Spinal cord (tissue), 10 donors: ENCODE results near the gene IFI35. TPM values are rescaled to one million over a fixed set of nuclear protein-coding genes. Genes with fewer than 3 reads are reported as not detected.

Experiments
- DNase-seq, 6 donors: peaks; one replicate each; pipeline versions ENCODE4 v3.0.0 to v3.0.0-alpha.2; 2013 to 2015; ENCODE audit warnings: low spot score in 6 of 6, low read depth in 4 of 6
- H3K27ac ChIP-seq: one replicate; pipeline ENCODE4 v1.5.1; 2013; ENCODE audit warnings: low read depth, low read length, control low read depth
- H3K27me3 ChIP-seq: one replicate; pipeline ENCODE4 v1.6.1; 2013; ENCODE audit warnings: low read length; ENCODE audit not compliant: control insufficient read depth, insufficient read depth
- H3K36me3 ChIP-seq: one replicate; pipeline ENCODE4 v1.6.1; 2013; ENCODE audit warnings: low read length; ENCODE audit not compliant: control insufficient read depth, insufficient read depth
- H3K4me1 ChIP-seq: one replicate; pipeline ENCODE4 v1.6.1; 2013; ENCODE audit warnings: low read length; ENCODE audit not compliant: control insufficient read depth, insufficient read depth
- H3K4me3 ChIP-seq: one replicate; pipeline ENCODE4 v1.5.1; 2013; ENCODE audit warnings: low read depth, low read length, control low read depth
- H3K9me3 ChIP-seq: one replicate; pipeline ENCODE4 v1.6.1; 2013; ENCODE audit warnings: low read length; ENCODE audit not compliant: control insufficient read depth, insufficient read depth
- WGBS: methylation state at CpG from one replicate; pipeline ENCODE4 v1.1.5; 2013; ENCODE audit warnings: missing lambda C conversion rate; ENCODE audit not compliant: insufficient coverage; 5-methylcytosine and 5-hydroxymethylcytosine counted together
- polyA plus RNA-seq, 2 donors: library from polyadenylated mRNA; unstranded; fragments of 120-200 nt; gene quantifications; one replicate each; pipeline ENCODE4 v1.2.1, GENCODE V29; 2013; ENCODE audit not compliant: insufficient read length in 2 of 2
- total RNA-seq, 2 donors: library from RNA; depleted of rRNA in 1 of 2; stranded (reverse); fragments of 120-200 nt in 1 of 2; fragments of >200 nt in 1 of 2; gene quantifications; one replicate each; pipeline versions ENCODE4 v1.2.3 to v1.2.4, GENCODE V29; 2013 to 2014
- donor health status: healthy.

The IFI35 gene
- total and polyA plus RNA-seq, 4 donors = 8.5 to 32.5 (median 11.1) TPM

- DNase-seq = no peak
Measured at GRCh38 chr17:43028221-43028861, 21.8 kb downstream of the IFI35 start.

DNA sequence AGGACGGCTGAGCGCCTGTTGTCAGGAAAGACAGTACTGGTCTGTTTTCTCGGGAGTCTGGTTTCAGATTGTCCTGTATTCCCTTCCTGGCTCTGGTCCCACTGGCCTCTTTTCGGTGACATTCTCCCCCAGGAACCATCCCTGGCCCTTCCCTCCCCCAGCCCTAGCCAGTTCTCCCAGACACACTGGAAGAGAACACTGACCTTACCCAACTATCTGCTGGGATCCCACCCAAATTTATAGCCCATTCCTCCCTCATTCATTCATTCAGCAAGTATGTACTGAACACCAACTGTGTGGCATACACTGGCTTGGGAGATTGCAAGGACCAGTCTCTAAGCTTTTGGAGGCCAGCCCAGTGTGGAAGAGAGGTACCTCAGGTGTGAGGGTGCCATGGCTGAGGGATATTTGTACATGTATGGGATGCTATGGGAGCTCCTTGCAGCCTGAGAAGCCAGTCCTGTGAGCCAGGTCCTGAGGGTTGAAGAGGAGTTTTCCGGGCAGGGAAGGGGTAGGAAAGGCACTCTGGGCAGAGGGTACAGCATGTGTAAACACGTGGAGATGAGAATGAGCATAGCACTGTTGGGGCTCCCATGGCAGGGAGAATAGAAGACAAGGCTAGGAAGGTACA is 23.7 kb downstream of the IFI35 start:
- H3K27me3 ChIP-seq = no peaks in the 10 kb centered on the region
- peaks cover 21% of the 10 kb centered on the region for H3K36me3 ChIP-seq
- H3K4me3 ChIP-seq = no peak overlapping the region
- WGBS = 58% methylated on average over 4 of the region's 6 CpGs
- peaks cover 65% of the 10 kb centered on the region for H3K4me1 ChIP-seq
- peak in 2 of 6 donors; percentile 59 to 63 for DNase-seq
- H3K9me3 ChIP-seq = no peaks in the 10 kb centered on the region
- peak overlapping the region; percentile 33 for H3K27ac ChIP-seq

More at GRCh38 chr17:43028221-43028861, 21.8 kb downstream of the IFI35 start:
- Histone ChIP-seq H3K4me3 (no peak overlapping the region), H3K27me3 (no peaks in the 10 kb centered on the region), H3K27ac (no peak overlapping the region), H3K36me3 (peaks cover 21% of the 10 kb centered on the region), H3K4me1 (peaks cover 60% of the 10 kb centered on the region), H3K9me3 (no peaks in the 10 kb centered on the region)
- WGBS = 83% methylated on average over 14 of the region's 17 CpGs

DNA sequence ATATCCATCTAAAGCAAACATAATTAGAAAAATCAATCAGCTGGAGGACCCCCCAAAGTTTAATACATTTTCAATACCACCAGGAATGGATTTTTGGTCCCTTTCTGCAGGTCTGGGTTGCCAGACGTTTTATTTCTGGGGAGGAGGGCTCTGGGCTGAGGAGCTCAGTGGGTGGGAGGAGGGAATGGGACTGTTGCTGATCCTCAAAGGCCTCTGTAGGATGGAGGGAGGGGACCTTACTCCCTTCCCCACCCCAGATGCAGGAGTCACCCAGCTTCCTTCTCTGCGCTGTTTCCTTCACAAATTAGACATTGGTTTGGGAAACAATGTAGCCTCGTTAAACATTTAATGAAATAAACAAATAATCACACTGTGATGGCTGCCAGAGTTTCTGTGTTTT is 25.1 kb downstream of the IFI35 start:
- Histone ChIP-seq H3K9me3 (no peaks in the 10 kb centered on the region), H3K36me3 (peaks cover 21% of the 10 kb centered on the region), H3K27ac (no peak overlapping the region), H3K4me3 (no peak overlapping the region), H3K27me3 (no peaks in the 10 kb centered on the region), H3K4me1 (peaks cover 66% of the 10 kb centered on the region)
- WGBS = no CpG with 5 or more reads among the region's 3 CpGs
- DNase-seq = peak in 1 of 6 donors; percentile 89

- H3K27ac ChIP-seq = peak overlapping the region; percentile 45
- peaks cover 52% of the 10 kb centered on the region for H3K4me1 ChIP-seq
- 23% methylated on average over 4 of the region's 12 CpGs for whole genome bisulfite sequencing
- H3K9me3 ChIP-seq = no peaks in the 10 kb centered on the region
- H3K4me3 ChIP-seq = no peak overlapping the region
- peak in 2 of 6 donors; percentile 80 to 84 for DNase-seq
- no peaks in the 10 kb centered on the region for H3K27me3 ChIP-seq
- peaks cover 3% of the 10 kb centered on the region for H3K36me3 ChIP-seq
Measured at GRCh38 chr17:43033948-43034881, 27.6 kb downstream of the IFI35 start.

GRCh38 chr17:43034894-43035293 is 28.3 kb downstream of the IFI35 start:
- no peaks in the 10 kb centered on the region for H3K36me3 ChIP-seq
- DNase-seq = no peak
- H3K4me1 ChIP-seq = peaks cover 45% of the 10 kb centered on the region
- 29% methylated on average over 3 of the region's 3 CpGs for WGBS
- no peaks in the 10 kb centered on the region for H3K27me3 ChIP-seq
- peak overlapping the region; percentile 45 for H3K27ac ChIP-seq
- no peak overlapping the region for H3K4me3 ChIP-seq
- no peaks in the 10 kb centered on the region for H3K9me3 ChIP-seq

- 80% methylated on average over 1 of the region's 2 CpGs for WGBS
Measured at GRCh38 chr17:43039646-43040045, 33.1 kb downstream of the IFI35 start.

GRCh38 chr17:43040655-43041054 is 34.1 kb downstream of the IFI35 start:
- 33% methylated on average over 1 of the region's 2 CpGs for WGBS
- Histone ChIP-seq H3K36me3 (no peaks in the 10 kb centered on the region), H3K27ac (no peak overlapping the region), H3K4me3 (no peak overlapping the region), H3K9me3 (no peaks in the 10 kb centered on the region), H3K27me3 (no peaks in the 10 kb centered on the region), H3K4me1 (peaks cover 17% of the 10 kb centered on the region)
- DNase-seq = no peak

More at GRCh38 chr17:43039646-43040045, 33.1 kb downstream of the IFI35 start:
- Histone ChIP-seq H3K4me1 (peaks cover 24% of the 10 kb centered on the region), H3K4me3 (no peak overlapping the region), H3K27me3 (no peaks in the 10 kb centered on the region), H3K36me3 (no peaks in the 10 kb centered on the region), H3K27ac (no peak overlapping the region), H3K9me3 (no peaks in the 10 kb centered on the region)
- DNase-seq = no peak

- no peaks in the 10 kb centered on the region for H3K36me3 ChIP-seq
- H3K4me1 ChIP-seq = peaks cover 2% of the 10 kb centered on the region
- no peak overlapping the region for H3K27ac ChIP-seq
- no peaks in the 10 kb centered on the region for H3K27me3 ChIP-seq
- H3K9me3 ChIP-seq = no peaks in the 10 kb centered on the region
- no peak overlapping the region for H3K4me3 ChIP-seq
- 78% methylated on average over 3 of the region's 5 CpGs for WGBS
- DNase-seq = no peak
Measured at GRCh38 chr17:43042025-43042628, 35.5 kb downstream of the IFI35 start.

- DNase-seq = no peak
- H3K9me3 ChIP-seq = no peaks in the 10 kb centered on the region
- no peaks in the 10 kb centered on the region for H3K4me1 ChIP-seq
- H3K4me3 ChIP-seq = no peak overlapping the region
- H3K27me3 ChIP-seq = no peaks in the 10 kb centered on the region
- no peaks in the 10 kb centered on the region for H3K36me3 ChIP-seq
- H3K27ac ChIP-seq = no peak overlapping the region
Measured at GRCh38 chr17:43043307-43043706, 36.7 kb downstream of the IFI35 start.
